SH-SY5Y (cell line): ENCODE results near the gene PRR20G.

Source experiments
- GATA2 ChIP-seq: IDR thresholded peaks from 2 replicates; pipeline ENCODE4 v1.6.1; 2011; ENCODE audit warnings: mild to moderate bottlenecking, low read depth, low read length
- GATA3 ChIP-seq: IDR thresholded peaks from 2 replicates; pipeline ENCODE4 v1.6.1; 2011; ENCODE audit warnings: low read depth, mild to moderate bottlenecking, low read length, moderate library complexity

DNA sequence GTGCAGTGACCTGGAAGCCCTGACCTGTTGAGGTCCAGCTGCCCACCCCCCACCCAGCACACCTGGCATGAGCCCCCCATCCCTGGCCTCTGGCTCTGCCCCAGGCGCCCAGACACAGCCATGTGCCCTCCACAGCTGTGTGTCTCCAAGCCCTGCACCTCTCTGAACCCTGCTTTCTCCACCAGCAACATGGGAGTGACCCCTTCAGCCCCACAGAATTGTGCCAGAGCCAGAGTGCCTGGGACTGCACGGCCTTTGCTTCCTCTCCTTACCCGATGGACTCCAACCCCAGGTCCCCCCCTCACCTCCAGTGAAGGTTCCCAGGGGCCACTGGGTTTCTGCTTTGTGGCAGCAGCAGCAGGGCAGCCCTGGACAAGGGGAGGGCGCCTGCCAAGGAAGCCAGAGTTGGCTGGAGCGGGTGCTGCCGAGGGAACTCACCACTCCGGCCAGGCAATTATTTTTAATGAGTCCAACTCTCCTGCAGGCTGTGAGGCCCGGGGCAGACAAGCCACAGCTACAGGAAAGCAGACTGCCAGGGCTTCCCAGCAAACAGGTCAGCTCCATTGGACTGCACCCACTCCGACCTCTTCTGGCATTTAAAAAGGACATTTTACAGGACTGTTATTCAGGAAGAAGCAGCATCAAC is 24.1 kb downstream of the PRR20G start:
- TF ChIP-seq GATA2: no peak
- no peak for TF ChIP-seq GATA3
